HepG2 (cell line): ENCODE data around the gene TIFAB. TPM values are rescaled to one million over a fixed set of nuclear protein-coding genes. Genes with fewer than 3 reads are reported as not detected.

Experiments used
- AGO2 ChIP-seq: fragments of 200-400 bp; formaldehyde crosslinking; optimal IDR thresholded peaks from 2 replicates; pipeline ENCODE3; 2017; ENCODE audit warnings: mild to moderate bottlenecking, low read depth, low read length, moderate library complexity
- ATF1 ChIP-seq: IDR thresholded peaks from 2 replicates; pipeline ENCODE4 v1.6.1; 2016; ENCODE audit warnings: mild to moderate bottlenecking, control low read depth
- DNMT3B ChIP-seq: conservative IDR thresholded peaks from 2 replicates; pipeline ENCODE4 v1.6.1; 2016; ENCODE audit warnings: missing biosample characterization, control low read depth
- HIVEP1 ChIP-seq: sonication (generic); formaldehyde crosslinking; IDR thresholded peaks from 2 replicates; pipeline ENCODE4 v1.4.0; 2020; ENCODE audit warnings: mild to moderate bottlenecking, missing genetic modification reagents
- IRF2 ChIP-seq: IDR thresholded peaks from 2 replicates; pipeline ENCODE4 v1.6.1; 2018; ENCODE audit warnings: missing genetic modification reagents, missing compliant biosample characterization
- JDP2 ChIP-seq: sonication (generic); formaldehyde crosslinking; IDR thresholded peaks from 2 replicates; pipeline ENCODE4 v1.8.1; 2022; ENCODE audit warnings: missing genetic modification reagents, borderline replicate concordance
- MAFF ChIP-seq: IDR thresholded peaks from 2 replicates; pipeline ENCODE4 v1.6.1; 2011; ENCODE audit warnings: low read depth, low read length, improper control_type of control experiment
- MAFK ChIP-seq, 2 experiments: IDR thresholded peaks in 1 of 2; conservative IDR thresholded peaks in 1 of 2; 2 replicates each; pipeline ENCODE4 v1.6.1; 2011; ENCODE audit warnings: improper control_type of control experiment in 2 of 2, low read length in 2 of 2
- MED1 ChIP-seq: sonication (generic); formaldehyde crosslinking; IDR thresholded peaks from 2 replicates; pipeline ENCODE4 v1.4.0; 2020; ENCODE audit warnings: missing genetic modification reagents
- POLR2AphosphoS5 ChIP-seq: IDR thresholded peaks from 2 replicates; pipeline ENCODE4 v1.6.1; 2012; ENCODE audit warnings: low read depth, low read length
- SMC3 ChIP-seq: IDR thresholded peaks from 2 replicates; pipeline ENCODE4 v1.6.1; 2011; ENCODE audit warnings: low read length, improper control_type of control experiment
- TEAD3 ChIP-seq: optimal IDR thresholded peaks from 2 replicates; pipeline ENCODE3; 2016; ENCODE audit warnings: borderline replicate concordance
- ZNF331 ChIP-seq: sonication (generic); formaldehyde crosslinking; IDR thresholded peaks from 2 replicates; pipeline ENCODE4 v1.4.0; 2020; ENCODE audit warnings: missing genetic modification reagents
- ZNF543 ChIP-seq: sonication (generic); formaldehyde crosslinking; IDR thresholded peaks from 2 replicates; pipeline ENCODE4 v1.4.0; 2020; ENCODE audit warnings: mild to moderate bottlenecking, missing genetic modification reagents
- ZNF607 ChIP-seq: sonication (generic); formaldehyde crosslinking; IDR thresholded peaks from 2 replicates; pipeline ENCODE4 v1.5.1; 2020; ENCODE audit warnings: missing genetic modification reagents, mild to moderate bottlenecking, borderline replicate concordance
- ZNF816 ChIP-seq: sonication (generic); formaldehyde crosslinking; IDR thresholded peaks from 2 replicates; pipeline ENCODE4 v1.8.0; 2022; ENCODE audit warnings: missing genetic modification reagents, mild to moderate bottlenecking, borderline replicate concordance
- ZSCAN9 ChIP-seq: IDR thresholded peaks from 2 replicates; pipeline ENCODE4 v1.6.1; 2016; ENCODE audit warnings: borderline replicate concordance
- polyA plus RNA-seq, 8 experiments: library from polyadenylated mRNA; depleted of rRNA in 3 of 8; stranded (reverse) in 7 of 8; unstranded in 1 of 8; fragments of >200 nt; fragmentation: Illumina TruSeq in 4 of 8; extraction: Trizol in 4 of 8; gene quantifications; 2 replicates each; pipeline versions ENCODE4 v1.2.1 to v1.2.3, GENCODE V29; 2011 to 2016; ENCODE audit warnings: low read depth in 4 of 8, missing spikeins in 1 of 8, mixed read lengths in 1 of 8; ENCODE audit not compliant: insufficient read depth in 1 of 8
- total RNA-seq, 5 experiments: library from RNA; depleted of rRNA; stranded (reverse); fragments of >200 nt; fragmentation: Illumina TruSeq; extraction: Trizol; gene quantifications; 2 replicates each; pipeline ENCODE4 v1.2.3, GENCODE V29; 2016; ENCODE audit warnings: low read depth in 1 of 5
- TF ChIP-seq, protein P1 (sequence below), 2 experiments: sonication (generic) in 1 of 2; formaldehyde crosslinking in 1 of 2; IDR thresholded peaks; 2 replicates each; pipeline versions ENCODE4 v1.4.0 to v1.6.1; 2018 to 2020; ENCODE audit warnings: missing genetic modification reagents in 2 of 2, borderline replicate concordance in 1 of 2, low read depth in 1 of 2, mild to moderate bottlenecking in 1 of 2, missing biosample characterization in 1 of 2
- TF ChIP-seq, protein P2 (sequence below): sonication (generic); IDR thresholded peaks from 2 replicates; pipeline ENCODE4 v1.6.1; 2016; ENCODE audit warnings: low read depth, borderline replicate concordance
- TF ChIP-seq, protein P3 (sequence below): sonication (generic); formaldehyde crosslinking; IDR thresholded peaks from 2 replicates; pipeline ENCODE4 v1.5.0; 2020; ENCODE audit warnings: missing genetic modification reagents
- TF ChIP-seq, protein P4 (sequence below): sonication (generic); formaldehyde crosslinking; IDR thresholded peaks from 2 replicates; pipeline ENCODE4 v1.4.0; 2020; ENCODE audit warnings: missing genetic modification reagents
- TF ChIP-seq, protein P5 (sequence below): sonication (generic); formaldehyde crosslinking; IDR thresholded peaks from 2 replicates; pipeline ENCODE4 v1.4.0; 2020; ENCODE audit warnings: mild to moderate bottlenecking, missing genetic modification reagents
- TF ChIP-seq, protein P6 (sequence below): IDR thresholded peaks from 2 replicates; pipeline ENCODE4 v1.6.1; 2016; ENCODE audit warnings: missing compliant biosample characterization, missing genetic modification reagents, borderline replicate concordance

The TIFAB gene
- total and polyA plus RNA-seq, 2 of the 13 experiments (the other 11 are each of a cell fraction or from before 2014, with no cell fraction given) = not detected

DNA sequence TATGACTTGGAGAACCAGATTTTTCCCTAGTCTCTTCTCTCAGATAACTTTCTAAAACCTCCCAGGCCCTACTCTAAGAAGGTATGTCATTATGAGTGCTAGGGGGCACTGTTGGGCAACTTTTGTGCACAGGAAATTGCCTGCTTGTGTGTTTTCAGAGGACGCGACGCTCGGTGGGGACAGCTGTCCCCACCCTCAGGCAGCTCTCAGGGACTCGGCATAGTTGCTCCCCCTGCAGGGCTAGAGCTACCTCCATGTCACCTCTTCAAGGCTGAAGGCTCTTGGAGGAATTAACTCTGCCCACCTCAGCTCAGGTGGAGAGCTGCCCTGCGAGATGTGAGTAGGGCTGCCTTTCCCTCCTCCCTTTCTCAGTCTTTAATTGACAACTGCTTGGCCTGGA, 10.2 kb upstream of the TIFAB start (continued):
- TF ChIP-seq, protein P1, sequence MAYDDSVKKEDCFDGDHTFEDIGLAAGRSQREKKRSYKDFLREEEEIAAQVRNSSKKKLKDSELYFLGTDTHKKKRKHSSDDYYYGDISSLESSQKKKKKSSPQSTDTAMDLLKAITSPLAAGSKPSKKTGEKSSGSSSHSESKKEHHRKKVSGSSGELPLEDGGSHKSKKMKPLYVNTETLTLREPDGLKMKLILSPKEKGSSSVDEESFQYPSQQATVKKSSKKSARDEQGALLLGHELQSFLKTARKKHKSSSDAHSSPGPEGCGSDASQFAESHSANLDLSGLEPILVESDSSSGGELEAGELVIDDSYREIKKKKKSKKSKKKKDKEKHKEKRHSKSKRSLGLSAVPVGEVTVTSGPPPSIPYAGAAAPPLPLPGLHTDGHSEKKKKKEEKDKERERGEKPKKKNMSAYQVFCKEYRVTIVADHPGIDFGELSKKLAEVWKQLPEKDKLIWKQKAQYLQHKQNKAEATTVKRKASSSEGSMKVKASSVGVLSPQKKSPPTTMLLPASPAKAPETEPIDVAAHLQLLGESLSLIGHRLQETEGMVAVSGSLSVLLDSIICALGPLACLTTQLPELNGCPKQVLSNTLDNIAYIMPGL (CRISPR knock-in tag; IDR thresholded peaks at IDR 0.05; ENCODE audit: borderline replicate concordance in 1 of 2, low read depth in 1 of 2) = peak in 1 of 2 experiments; percentile 50; a peak in 1 of 4 replicates
- TF ChIP-seq AGO2 (no peak), ZSCAN9 (CRISPR knock-in tag) (0 out of 2 replicates have a peak, but pooled peaks have one; percentile 29), ZNF331 (CRISPR knock-in tag) (0 out of 2 replicates have a peak, but pooled peaks have one; percentile 14), HIVEP1 (CRISPR knock-in tag) (no peak), SMC3 (peak; percentile 61), ZNF607 (CRISPR knock-in tag) (no peak), MAFK (conservative IDR thresholded peaks at IDR 0.05 in 1 of 2, IDR thresholded peaks at IDR 0.05 in 1 of 2; ENCODE audit: low read length in 2 of 2) (0 out of 4 replicates have a peak, but pooled peaks of 1 of the 2 experiments have one; percentile 30), DNMT3B (no peak), ZNF816 (CRISPR knock-in tag) (no peak), TEAD3 (peak; percentile 45), MAFF (peak; percentile 32; the same call in 1 of the 2 replicates), MED1 (CRISPR knock-in tag) (no peak), POLR2AphosphoS5 (no peak), ATF1 (CRISPR knock-in tag) (no peak), ZNF543 (CRISPR knock-in tag) (no peak), IRF2 (CRISPR knock-in tag) (0 out of 2 replicates have a peak, but pooled peaks have one; percentile 28), JDP2 (no peak)
- TF ChIP-seq, protein P2, sequence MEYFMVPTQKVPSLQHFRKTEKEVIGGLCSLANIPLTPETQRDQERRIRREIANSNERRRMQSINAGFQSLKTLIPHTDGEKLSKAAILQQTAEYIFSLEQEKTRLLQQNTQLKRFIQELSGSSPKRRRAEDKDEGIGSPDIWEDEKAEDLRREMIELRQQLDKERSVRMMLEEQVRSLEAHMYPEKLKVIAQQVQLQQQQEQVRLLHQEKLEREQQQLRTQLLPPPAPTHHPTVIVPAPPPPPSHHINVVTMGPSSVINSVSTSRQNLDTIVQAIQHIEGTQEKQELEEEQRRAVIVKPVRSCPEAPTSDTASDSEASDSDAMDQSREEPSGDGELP = peak; percentile 40; the same call in 1 of the 2 replicates
- TF ChIP-seq, protein P3, sequence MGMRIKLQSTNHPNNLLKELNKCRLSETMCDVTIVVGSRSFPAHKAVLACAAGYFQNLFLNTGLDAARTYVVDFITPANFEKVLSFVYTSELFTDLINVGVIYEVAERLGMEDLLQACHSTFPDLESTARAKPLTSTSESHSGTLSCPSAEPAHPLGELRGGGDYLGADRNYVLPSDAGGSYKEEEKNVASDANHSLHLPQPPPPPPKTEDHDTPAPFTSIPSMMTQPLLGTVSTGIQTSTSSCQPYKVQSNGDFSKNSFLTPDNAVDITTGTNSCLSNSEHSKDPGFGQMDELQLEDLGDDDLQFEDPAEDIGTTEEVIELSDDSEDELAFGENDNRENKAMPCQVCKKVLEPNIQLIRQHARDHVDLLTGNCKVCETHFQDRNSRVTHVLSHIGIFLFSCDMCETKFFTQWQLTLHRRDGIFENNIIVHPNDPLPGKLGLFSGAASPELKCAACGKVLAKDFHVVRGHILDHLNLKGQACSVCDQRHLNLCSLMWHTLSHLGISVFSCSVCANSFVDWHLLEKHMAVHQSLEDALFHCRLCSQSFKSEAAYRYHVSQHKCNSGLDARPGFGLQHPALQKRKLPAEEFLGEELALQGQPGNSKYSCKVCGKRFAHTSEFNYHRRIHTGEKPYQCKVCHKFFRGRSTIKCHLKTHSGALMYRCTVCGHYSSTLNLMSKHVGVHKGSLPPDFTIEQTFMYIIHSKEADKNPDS (CRISPR knock-in tag) = no peak
- TF ChIP-seq, protein P4, sequence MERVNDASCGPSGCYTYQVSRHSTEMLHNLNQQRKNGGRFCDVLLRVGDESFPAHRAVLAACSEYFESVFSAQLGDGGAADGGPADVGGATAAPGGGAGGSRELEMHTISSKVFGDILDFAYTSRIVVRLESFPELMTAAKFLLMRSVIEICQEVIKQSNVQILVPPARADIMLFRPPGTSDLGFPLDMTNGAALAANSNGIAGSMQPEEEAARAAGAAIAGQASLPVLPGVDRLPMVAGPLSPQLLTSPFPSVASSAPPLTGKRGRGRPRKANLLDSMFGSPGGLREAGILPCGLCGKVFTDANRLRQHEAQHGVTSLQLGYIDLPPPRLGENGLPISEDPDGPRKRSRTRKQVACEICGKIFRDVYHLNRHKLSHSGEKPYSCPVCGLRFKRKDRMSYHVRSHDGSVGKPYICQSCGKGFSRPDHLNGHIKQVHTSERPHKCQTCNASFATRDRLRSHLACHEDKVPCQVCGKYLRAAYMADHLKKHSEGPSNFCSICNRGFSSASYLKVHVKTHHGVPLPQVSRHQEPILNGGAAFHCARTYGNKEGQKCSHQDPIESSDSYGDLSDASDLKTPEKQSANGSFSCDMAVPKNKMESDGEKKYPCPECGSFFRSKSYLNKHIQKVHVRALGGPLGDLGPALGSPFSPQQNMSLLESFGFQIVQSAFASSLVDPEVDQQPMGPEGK (CRISPR knock-in tag) = peak; percentile 75
- TF ChIP-seq, protein P5, sequence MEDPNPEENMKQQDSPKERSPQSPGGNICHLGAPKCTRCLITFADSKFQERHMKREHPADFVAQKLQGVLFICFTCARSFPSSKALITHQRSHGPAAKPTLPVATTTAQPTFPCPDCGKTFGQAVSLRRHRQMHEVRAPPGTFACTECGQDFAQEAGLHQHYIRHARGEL (CRISPR knock-in tag) = no peak
- TF ChIP-seq, protein P6, sequence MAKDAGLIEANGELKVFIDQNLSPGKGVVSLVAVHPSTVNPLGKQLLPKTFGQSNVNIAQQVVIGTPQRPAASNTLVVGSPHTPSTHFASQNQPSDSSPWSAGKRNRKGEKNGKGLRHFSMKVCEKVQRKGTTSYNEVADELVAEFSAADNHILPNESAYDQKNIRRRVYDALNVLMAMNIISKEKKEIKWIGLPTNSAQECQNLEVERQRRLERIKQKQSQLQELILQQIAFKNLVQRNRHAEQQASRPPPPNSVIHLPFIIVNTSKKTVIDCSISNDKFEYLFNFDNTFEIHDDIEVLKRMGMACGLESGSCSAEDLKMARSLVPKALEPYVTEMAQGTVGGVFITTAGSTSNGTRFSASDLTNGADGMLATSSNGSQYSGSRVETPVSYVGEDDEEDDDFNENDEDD = peak; percentile 33; the same call in 1 of the 2 replicates
